GM19463 (cell line): ENCODE results near the gene DDN.

Experiments used
- ATAC-seq: cut with Tn5 transposase; IDR thresholded peaks from one replicate; pipeline ENCODE4 v1.9.1; 2021; ENCODE audit warnings: mild to moderate bottlenecking, moderate library complexity; ENCODE audit not compliant: unreplicated experiment

Gene DDN

DNA sequence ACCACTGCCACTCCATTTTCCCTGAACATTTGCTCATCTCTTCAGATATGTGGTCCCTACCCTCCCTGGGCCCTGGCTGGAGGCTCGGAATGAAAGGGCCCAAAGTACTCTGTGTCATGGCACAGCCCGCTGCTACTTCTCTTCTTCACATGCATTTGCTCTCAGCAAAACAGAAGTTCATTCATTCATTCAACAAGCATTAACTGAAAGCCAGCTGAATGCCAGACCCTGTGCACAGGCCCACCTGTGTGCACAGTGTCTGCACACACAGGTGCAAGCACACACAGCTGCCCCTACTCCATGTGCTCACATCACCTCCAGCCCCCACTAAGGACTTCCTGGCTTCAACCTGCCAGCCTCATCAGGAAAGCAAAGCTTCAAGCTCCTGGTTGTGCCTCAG is 13.3 kb downstream of the DDN start:
- ATAC-seq = no peak

DNA sequence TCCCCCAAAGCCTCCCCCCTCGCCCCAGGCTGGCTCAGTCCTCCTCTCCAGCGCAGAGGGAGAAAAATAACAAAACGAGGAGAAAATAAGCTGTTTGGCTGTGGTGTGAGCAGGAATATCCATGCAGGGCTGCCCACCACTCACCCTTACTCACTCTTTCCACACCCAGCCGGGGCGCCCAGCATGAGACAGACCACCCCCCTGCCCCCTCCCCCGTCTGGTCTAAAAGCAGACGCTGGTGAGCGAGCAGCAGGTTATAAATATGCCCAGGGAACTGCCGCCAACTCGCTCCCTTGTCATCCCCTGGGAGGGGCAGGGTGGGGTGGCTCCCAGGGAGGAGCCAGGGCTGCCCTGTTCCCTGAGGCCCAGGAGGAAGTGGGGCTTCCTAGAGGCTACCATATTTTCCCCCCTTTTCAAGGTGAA is 13.7 kb downstream of the DDN start:
- ATAC-seq = no peak

DNA sequence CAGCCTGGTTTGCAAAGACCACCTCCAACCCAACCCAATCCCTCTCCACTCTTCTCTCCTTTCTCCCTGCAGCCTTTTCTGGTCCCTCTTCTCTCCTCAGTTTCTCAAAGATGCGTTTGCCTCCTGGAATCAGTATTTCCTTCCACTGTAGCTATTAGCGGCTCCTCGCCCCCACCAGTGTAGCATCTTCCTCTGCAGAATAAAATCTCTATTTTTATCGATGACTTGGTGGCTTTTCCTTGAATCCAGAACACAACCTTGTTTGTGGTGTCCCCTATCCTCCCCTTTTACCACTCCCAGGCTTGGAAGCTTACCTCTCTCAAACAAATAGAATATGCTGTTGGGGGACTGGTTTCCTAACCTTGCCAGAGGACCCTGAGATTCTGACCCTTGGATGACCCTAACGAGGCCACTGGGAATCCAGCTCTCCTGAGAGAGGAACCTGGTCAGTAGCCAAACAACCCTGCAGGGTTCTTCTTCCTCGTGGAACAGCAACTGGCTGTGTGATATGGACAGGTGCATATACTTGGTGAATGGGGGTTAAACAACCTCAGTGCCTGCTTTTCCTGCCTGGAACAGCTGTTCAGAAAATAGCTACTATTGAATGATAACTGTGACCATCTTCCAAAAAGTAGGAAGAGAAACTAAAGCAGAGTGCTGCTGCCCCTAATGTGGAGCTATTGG is 16.6 kb downstream of the DDN start:
- no peak for ATAC-seq

DNA sequence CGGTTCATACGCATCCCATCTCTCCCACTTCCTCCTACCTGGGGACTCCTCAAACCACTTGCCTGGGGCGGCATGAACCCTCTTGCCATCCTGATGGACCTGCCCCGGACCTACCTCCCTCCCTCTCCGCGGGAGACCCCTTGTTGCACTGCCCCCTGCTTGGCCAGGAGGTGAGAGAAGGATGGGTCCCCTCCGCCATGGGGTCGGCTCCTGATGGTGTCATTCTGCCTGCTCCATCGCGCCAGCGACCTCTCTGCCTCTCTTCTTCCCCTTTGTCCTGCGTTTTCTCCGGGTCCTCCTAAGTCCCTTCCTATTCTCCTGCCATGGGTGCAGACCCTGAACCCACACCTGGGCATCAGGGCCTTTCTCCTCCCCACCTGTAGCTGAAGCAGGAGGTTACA is 17.4 kb downstream of the DDN start:
- ATAC-seq = no peak

DNA sequence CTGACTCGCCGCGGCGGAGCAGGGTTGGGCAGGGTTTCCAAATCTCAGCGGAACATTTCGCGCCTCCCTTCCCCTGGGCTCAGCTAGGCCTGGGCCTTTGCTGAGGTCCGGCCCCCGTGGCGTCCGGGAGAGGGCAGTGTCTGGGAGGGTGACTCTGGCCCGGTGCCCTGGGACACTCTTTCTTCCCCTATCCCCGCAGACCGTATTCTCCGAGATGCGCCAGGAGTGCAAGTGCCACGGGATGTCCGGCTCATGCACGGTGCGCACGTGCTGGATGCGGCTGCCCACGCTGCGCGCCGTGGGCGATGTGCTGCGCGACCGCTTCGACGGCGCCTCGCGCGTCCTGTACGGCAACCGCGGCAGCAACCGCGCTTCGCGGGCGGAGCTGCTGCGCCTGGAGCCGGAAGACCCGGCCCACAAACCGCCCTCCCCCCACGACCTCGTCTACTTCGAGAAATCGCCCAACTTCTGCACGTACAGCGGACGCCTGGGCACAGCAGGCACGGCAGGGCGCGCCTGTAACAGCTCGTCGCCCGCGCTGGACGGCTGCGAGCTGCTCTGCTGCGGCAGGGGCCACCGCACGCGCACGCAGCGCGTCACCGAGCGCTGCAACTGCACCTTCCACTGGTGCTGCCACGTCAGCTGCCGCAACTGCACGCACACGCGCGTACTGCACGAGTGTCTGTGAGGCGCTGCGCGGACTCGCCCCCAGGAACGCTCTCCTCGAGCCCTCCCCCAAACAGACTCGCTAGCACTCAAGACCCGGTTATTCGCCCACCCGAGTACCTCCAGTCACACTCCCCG is 18.0 kb downstream of the DDN start:
- ATAC-seq = no peak

DNA sequence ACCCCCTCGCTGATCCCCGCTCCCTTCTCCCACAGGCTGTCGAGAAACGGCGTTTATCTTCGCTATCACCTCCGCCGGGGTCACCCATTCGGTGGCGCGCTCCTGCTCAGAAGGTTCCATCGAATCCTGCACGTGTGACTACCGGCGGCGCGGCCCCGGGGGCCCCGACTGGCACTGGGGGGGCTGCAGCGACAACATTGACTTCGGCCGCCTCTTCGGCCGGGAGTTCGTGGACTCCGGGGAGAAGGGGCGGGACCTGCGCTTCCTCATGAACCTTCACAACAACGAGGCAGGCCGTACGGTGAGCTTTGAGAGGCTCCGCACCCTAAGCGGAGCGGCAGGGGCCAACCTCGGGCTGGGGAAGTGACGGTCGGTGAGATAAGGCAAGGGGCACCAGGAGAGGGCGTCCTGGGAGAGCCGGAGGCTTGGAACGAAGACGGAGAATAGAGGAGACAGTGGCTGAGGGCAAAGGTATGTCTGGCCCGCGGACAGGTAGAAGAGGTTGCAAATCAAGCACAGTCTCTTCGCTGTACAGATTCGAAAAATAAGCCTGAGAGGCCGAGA is 18.7 kb downstream of the DDN start:
- no peak for ATAC-seq

DNA sequence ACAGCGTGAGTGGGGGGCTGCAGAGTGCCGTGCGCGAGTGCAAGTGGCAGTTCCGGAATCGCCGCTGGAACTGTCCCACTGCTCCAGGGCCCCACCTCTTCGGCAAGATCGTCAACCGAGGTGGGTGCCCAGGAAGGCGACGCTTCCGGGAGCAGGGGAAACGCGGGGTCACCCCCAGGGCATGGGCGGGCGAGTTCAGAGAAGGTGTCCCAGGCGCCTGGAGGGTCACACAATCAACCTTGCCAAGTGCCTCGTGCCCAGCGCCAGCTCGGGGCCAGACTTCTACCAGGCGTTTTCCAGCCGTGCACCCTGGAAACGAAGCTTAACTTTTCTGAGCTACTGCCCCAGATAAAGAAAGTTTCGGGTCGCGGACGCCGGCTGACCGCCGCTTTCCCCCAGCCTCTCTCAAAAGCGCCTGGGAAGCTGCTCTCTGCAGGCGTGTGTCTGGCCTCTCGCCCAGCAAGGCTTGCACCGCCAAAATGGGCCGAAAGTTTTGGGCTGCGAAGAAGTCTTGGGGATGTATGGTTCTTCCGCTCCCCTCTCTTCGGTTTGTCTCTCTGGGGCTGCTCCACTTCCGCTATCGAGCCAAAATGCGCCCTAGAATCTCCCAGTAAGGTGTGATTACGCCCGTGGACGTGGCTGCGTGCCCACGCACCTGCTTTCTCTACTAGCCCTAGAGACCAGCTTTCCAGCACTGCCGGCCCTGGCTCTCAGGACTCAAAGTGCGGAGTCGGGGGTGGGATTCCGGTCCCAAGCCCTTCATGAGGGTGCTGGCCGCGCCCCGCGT is 19.4 kb downstream of the DDN start:
- ATAC-seq = no peak

DNA sequence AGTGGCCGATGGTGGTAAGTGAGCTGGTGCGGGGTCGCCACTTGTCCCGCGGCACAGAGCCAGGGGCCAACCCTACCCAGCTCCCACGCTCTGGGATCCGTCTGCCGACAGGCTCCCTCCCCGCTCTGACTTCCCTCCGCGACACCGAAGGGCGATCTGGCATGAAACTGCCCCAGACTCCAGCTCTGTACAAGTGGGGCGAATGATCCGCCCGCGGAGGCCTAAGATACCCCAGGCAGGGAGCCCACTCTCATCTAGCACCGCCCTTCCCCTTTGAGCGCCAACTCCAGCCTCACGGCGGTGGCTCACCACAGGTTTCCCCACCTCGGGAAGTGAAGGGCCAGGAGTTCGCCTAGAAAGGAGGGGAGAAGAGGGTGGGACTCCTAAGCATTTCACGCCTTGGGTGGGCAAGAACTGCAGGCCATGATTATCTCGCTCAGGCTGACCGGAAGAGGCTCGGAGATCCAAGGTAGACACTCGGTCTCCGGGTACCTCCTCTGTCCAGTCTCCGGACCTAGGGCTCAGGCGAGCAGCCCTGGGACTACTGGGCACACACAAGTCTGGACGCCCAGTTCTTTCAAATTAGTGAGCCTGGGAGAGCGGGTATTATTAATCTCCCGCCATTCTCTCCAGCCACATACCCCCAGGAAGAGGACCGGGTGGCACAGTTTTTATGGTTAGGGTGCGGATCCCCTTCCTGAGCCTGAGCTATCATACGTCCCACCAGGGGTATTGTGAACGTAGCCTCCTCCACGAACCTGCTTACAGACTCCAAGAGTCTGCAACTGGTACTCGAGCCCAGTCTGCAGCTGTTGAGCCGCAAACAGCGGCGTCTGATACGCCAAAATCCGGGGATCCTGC is 20.2 kb downstream of the DDN start:
- ATAC-seq = no peak

DNA sequence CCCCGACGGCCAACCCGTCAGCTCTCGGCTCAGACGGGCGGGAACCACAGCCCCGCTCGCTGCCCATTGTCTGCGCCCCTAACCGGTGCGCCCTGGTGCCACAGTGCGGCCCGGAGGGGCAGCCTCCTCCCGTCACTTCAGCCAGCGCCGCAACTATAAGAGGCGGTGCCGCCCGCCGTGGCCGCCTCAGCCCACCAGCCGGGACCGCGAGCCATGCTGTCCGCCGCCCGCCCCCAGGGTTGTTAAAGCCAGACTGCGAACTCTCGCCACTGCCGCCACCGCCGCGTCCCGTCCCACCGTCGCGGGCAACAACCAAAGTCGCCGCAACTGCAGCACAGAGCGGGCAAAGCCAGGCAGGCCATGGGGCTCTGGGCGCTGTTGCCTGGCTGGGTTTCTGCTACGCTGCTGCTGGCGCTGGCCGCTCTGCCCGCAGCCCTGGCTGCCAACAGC is 20.9 kb downstream of the DDN start, which contains the start of gene WNT1:
WNT1 (plus strand) TSS at position 32 of the 450 bp plus-strand sequence; CDS start at position 361, 329 bp downstream.
- peak; percentile 10 for ATAC-seq

DNA sequence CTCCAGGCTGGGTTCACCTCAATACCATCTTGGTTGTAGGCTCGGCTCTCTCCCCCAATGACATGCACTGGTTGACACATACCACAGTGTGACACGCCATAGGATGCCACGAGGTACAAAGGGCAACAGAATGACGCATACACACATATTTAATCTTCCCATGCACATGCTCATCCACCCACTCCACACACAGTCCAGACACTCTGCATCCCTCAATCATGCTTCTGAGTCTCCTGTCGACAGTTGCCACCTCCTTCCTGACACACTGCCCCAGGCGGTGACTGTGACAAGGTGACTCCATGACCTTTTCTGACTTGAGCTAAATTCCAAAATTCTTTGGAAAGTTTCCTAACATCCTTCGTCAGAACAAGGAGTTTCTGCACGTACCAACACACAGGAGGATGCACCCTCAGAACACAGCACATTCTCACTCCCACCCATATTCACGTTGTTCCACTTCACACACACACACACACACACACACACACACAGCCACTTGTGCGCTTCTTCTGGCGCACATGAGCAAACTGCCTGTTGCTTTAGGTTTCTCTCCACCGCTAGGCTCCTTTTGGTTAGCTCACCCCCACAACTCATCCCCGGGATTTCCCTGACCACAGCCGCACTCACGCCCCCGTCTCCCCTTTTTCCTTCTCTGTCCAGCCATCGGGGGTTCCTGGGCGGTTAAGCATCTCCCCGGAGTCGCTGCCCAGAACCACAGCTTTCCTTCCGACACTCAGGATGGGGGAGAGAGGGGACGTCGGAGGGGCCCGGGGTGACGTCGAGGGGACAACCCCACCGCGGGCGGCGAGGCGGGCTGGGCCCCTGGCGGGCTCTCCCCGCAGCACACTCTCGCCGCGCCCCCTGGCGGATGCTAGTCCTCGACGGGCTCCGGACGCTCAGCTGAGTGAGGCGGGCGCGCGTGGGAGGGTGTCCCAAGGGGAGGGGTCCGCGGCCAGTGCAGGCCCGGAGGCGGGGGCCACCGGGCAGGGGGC is 21.6 kb downstream of the DDN start:
- ATAC-seq = peak; percentile 51

DNA sequence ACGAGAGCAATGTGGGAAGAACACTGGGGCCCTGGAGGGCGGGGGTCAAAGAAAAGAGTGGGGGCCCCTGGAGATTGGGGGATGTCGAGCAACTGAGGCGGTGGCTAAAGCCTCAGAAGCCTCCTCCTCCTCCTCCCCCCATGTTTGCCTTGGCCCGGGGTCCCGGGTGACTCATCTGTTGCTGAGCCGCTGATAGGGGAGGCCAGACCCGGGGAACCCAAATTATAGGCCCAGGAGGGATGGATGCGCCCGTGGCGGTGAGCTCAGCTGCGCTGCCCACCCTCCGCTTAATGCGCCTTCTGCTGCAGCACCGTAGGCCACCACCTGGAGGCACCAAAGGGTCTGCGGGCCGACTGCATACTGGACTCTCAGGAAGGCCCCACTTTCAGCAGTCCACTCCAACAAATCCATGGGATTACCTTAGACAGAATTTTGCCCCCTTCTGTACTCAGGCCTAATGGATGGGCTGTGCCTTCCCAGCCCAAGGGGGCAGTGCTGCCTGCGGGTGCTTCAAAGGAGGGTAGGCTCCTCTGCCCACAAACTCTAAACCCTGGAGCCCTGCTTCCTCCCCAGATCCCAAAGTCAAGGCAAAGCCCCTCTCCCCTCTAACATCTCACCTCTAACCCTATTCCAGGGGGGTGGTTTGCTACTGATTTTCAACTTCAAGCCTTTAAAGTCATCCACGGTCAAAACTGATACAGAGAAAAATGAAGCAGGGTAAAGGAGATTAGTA is 25.1 kb downstream of the DDN start:
- no peak for ATAC-seq

DNA sequence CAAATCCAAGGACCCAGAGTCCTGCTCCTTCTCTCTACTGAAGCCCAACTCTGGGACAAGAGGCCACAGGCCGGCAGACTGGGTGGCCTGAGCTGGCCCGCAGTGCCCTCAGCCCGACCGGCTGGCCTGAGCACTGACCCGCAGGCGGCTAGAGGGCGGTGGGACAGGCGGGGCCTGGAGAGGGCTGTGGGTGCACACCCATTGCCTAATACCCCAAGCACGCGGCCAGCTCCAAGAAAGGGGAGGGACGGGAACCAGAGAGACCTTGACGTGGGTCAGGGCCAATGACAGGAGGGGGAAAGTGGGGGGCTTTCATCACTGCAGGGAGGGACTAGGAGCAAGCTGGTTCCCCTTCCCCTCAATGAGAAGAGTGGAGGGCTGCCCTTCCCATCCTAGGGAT is 25.6 kb downstream of the DDN start:
- no peak for ATAC-seq

DNA sequence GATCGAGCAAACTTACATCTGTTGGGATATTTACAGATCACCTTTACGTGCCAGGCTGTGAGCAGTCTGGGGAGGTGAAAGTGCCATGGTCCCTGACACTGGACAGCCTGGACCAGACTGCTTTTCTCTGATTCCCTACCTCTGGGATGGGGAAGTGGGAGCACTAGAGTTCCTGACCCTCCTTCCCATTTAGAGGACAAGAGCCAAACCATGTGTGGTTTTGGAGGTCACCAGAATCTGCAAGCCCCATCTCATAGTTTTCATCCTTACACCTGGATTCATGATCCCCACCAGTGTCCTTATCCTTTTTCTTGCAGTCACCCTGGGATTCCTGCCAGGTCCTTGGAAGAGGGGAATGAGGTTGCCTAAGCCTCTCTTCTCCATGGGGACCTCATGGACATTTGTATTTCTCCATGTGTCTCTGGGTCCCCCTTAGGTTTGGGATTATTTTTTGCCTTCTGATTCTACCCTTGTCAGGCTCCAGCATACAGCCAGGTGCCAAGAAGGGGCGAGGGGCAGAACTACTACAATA is 26.2 kb downstream of the DDN start:
- ATAC-seq = no peak

DNA sequence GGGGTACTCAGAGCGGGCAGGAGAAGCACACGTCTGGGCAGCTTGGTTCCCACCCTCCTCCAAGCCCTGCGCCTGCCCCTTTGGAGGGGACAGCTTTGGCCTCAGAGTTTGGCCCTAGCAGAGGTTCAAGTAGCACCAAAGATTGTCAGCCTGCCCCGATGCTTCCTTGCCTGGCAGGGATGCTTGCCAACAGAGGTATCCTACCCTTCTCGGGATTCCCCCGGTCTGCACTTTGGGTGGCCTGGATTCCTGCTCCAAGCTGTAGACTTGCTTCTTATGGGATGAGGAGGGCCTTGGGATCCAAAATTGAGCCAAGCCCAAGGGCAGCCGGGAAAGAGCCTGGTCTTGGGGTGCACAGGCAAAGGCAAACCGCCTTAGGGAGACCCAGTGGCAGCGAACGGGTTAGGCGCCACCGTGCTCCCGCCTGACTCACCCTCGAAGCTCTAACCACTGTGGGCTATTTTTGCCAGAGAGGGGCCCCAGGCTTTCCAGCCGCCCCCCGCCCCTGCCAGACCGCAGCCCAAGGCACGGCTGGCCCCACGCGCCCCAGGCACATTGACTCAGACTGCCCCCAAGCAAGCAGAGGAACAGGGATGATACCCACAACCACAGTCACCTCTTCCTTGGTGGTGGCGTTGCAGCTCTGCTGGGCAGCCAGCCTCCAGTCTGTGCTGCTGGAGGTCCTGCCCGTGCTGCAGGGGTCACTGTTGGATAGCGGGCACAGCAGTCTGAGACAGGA is 26.8 kb downstream of the DDN start:
- no peak for ATAC-seq

DNA sequence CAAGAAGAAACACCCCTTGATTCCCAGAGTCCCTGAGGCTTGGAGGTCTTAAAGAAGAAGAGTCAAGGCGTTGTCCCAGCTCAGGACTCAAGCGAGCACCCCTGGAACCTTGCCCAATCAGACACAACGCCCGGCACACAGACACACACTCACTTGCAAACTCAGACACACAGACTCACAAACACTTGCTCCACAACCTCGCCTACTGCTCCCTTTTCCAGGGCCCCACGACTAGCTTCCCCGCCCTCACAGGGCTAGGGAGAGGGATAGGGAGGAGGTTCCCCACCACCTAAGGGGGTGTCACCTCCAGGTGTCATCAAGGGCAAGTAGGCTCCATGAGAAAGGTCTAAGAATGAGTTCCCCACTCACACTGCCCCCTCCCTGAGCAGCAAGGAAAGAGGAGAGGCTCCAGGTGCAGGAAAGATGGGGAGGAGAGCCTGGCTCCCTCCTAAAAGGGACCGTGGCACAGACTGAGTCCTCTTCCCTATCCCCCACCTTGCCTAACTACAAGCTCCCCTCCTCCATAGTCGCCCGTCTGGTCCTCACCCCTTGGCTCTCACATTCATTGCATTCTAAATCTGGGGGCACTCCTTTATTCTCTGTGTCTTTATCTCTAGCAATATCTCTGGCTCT is 28.4 kb downstream of the DDN start:
- ATAC-seq = no peak

DNA sequence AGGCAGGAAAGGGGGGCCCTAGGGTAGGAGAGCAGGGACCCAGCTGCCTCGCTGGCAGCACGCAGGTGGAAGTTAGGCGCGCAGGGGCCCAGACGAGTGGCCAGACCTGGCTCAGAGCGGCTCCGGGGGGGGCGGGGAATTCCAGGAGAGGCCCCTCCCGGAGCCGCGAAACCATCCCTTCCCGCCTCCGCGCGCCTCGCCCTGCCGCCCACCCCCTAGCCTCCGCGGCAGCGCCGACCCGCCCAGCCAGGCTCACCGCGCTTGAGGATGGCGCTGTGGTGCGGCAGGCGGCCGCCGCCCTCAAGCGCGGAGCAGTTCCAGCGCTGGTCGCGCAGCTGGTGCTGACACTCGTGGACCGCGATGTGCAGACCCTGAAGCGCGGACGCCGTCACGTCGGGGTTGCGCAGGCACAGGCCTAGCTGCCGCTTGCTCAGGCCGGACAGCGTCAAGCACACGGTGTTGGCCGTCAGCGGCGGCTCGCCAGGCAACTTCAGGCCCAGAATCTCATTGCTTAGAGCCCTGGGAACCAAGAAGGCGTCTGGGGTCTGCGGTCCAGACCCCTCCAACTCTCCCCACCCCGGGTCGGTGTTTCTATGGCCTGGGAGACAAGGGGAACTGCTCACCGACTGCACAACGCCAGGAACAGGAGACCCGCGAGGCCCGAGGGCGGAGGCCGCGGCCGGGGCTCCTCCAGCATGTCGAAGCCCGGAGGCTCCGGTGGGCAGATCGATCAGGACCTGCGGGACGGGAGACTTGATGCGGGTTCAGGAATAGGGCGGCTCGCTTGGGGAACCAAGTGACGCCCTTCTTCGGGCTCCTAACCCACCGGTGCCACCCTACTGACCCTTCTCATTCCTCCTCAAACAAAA is 29.1 kb downstream of the DDN start:
- peak; percentile 36 for ATAC-seq
